Measurements from ENCODE around the gene MBIP. TPM values are rescaled to one million over a fixed set of nuclear protein-coding genes. Genes with fewer than 3 reads are reported as not detected.
"Not testable (repeated sequence)": the region's sequence is repeated elsewhere in the genome, so short reads cannot be mapped to it uniquely, and the experiment has no call there.

The MBIP gene
- total and polyA plus RNA-seq, 2 experiments from 2014 or later: 24.4 to 49.7 TPM

DNA sequence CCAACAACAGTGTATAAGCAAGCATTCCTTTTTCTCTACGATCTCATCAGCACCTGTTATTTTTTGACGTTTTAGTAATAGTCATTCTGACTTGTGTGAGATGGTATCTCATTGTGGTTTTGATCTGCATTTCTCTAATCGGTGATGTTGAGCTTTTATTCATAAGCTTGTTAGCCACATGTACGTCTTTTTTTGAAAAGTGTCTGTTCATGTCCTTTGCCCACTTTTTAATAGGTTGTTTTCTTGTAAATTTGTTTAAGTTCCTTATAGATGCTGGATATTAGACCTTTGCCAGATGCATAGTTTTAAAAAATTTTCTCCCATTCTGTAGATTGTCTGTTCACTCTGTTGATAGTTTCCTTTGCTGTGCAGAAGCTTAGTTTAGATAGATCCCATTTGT lies 7.1 kb upstream of the MBIP start:
- not testable (repeated sequence) for H3K4me3 ChIP-seq; H3K9me2 ChIP-seq (ENCODE audit: insufficient read depth); H3K27ac ChIP-seq (ENCODE audit: low read depth); H3K27ac Mint-ChIP-seq; H3K27me3 Mint-ChIP-seq (ENCODE audit: insufficient read depth, low read depth, poor library complexity); H3K4me3 Mint-ChIP-seq; H2AFZ ChIP-seq; H3K79me2 ChIP-seq (replicated peaks; ENCODE audit: insufficient read depth); H3K27me3 ChIP-seq (ENCODE audit: insufficient read depth); H3K4me1 Mint-ChIP-seq; H4K20me1 ChIP-seq (replicated peaks; ENCODE audit: insufficient read depth); H3K36me3 ChIP-seq (ENCODE audit: insufficient read depth); H3K4me2 ChIP-seq; H3F3A ChIP-seq (replicated peaks; ENCODE audit: low read depth); DNase-seq (ENCODE audit: low spot score); H3K9me3 Mint-ChIP-seq; H3K36me3 Mint-ChIP-seq (ENCODE audit: low read depth); H3K4me1 ChIP-seq (ENCODE audit: insufficient read depth); ATAC-seq

DNA sequence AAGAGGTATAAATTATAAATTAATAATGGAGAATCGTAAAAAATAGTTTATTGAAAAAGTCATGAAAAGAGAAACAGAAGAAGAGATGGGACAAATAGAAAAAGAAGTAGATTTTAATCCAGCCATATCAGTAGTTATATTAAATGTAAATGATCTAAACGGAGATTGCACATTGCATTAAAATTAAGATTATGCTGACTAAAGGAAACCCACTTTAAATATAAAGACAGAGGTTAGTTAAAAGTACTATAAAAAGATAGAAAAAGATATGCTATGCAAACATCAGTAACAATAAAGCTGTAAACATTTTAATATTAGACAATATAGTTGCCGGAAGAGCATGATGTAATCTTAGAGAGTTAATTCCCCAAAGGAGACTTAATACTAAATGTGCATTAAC lies 5.4 kb upstream of the MBIP start:
- no peaks in the 10 kb centered on the region for H3K27me3 ChIP-seq (ENCODE audit: insufficient read depth)
- no peak overlapping the region for H3K4me2 ChIP-seq
- no peak overlapping the region for H3K27ac Mint-ChIP-seq
- H2AFZ ChIP-seq: no peak overlapping the region
- H4K20me1 ChIP-seq (replicated peaks; ENCODE audit: insufficient read depth): no peaks in the 10 kb centered on the region
- no peak overlapping the region for H3K4me3 Mint-ChIP-seq
- no peak overlapping the region for H3K4me3 ChIP-seq
- no peaks in the 10 kb centered on the region for H3K36me3 Mint-ChIP-seq (ENCODE audit: low read depth)
- H3K9me3 Mint-ChIP-seq: no peaks in the 10 kb centered on the region
- no peaks in the 10 kb centered on the region for H3F3A ChIP-seq (replicated peaks; ENCODE audit: low read depth)
- H3K4me1 Mint-ChIP-seq: peaks cover 2% of the 10 kb centered on the region; the same call in 1 of the 3 replicates
- DNase-seq (ENCODE audit: low spot score) (no peak), ATAC-seq (no peak)
- TF ChIP-seq NANOG (IDR thresholded peaks at IDR 0.05; ENCODE audit: borderline replicate concordance) (no peak), ZNF331 (CRISPR knock-in tag; IDR thresholded peaks at IDR 0.05; ENCODE audit: low read depth) (no peak)
- no peaks in the 10 kb centered on the region for H3K36me3 ChIP-seq (ENCODE audit: insufficient read depth)
- no peaks in the 10 kb centered on the region for H3K79me2 ChIP-seq (replicated peaks; ENCODE audit: insufficient read depth)
- H3K27ac ChIP-seq (ENCODE audit: low read depth): no peak overlapping the region
- no peaks in the 10 kb centered on the region for H3K9me2 ChIP-seq (ENCODE audit: insufficient read depth)
- no peaks in the 10 kb centered on the region for H3K27me3 Mint-ChIP-seq (ENCODE audit: insufficient read depth, low read depth, poor library complexity)
- H3K4me1 ChIP-seq (ENCODE audit: insufficient read depth): no peaks in the 10 kb centered on the region

DNA sequence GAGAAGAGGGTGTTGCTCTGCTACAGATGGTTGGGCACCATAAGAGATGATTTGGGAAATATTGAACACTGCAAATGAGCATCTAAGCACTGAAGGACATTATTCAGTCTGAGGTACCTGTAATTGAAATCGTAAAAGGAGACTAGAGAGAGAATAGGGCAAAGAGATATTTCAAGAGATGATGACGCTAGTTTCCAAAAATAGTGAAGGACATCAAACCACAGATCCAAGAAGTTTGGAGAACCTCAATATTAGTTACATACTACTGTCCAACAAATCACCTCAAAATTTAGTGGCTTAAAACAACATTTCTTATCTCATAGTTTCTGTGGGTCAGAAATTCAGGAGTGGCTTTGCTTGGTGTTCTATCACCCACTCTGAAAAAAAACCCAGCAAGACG lies 4.5 kb upstream of the MBIP start:
- no peak overlapping the region; the same call in 1 of the 2 replicates for H2AFZ ChIP-seq
- H3K79me2 ChIP-seq (replicated peaks; ENCODE audit: insufficient read depth): peaks cover 3% of the 10 kb centered on the region
- H3K27me3 Mint-ChIP-seq (ENCODE audit: insufficient read depth, low read depth, poor library complexity): peaks cover 2% of the 10 kb centered on the region
- H3K4me2 ChIP-seq: no peak overlapping the region
- no peaks in the 10 kb centered on the region for H4K20me1 ChIP-seq (replicated peaks; ENCODE audit: insufficient read depth)
- H3K9me2 ChIP-seq (ENCODE audit: insufficient read depth): no peaks in the 10 kb centered on the region
- no peaks in the 10 kb centered on the region for H3K4me1 ChIP-seq (ENCODE audit: insufficient read depth)
- H3K36me3 ChIP-seq (ENCODE audit: insufficient read depth): no peaks in the 10 kb centered on the region
- no peak for ATAC-seq
- no peak overlapping the region for H3K27ac Mint-ChIP-seq
- H3F3A ChIP-seq (replicated peaks; ENCODE audit: low read depth): no peaks in the 10 kb centered on the region
- H3K36me3 Mint-ChIP-seq (ENCODE audit: low read depth): no peaks in the 10 kb centered on the region
- H3K4me3 ChIP-seq: no peak overlapping the region
- no peak for DNase-seq (ENCODE audit: low spot score)
- no peaks in the 10 kb centered on the region for H3K9me3 Mint-ChIP-seq
- H3K4me3 Mint-ChIP-seq: no peak overlapping the region
- H3K27me3 ChIP-seq (ENCODE audit: insufficient read depth): no peaks in the 10 kb centered on the region
- peaks cover 2% of the 10 kb centered on the region; the same call in 2 of the 3 replicates for H3K4me1 Mint-ChIP-seq
- H3K27ac ChIP-seq (ENCODE audit: low read depth): no peak overlapping the region
- TF ChIP-seq CREB1 (CRISPR knock-in tag; IDR thresholded peaks at IDR 0.05; ENCODE audit: low read depth): no peak
- TF ChIP-seq, protein P1, sequence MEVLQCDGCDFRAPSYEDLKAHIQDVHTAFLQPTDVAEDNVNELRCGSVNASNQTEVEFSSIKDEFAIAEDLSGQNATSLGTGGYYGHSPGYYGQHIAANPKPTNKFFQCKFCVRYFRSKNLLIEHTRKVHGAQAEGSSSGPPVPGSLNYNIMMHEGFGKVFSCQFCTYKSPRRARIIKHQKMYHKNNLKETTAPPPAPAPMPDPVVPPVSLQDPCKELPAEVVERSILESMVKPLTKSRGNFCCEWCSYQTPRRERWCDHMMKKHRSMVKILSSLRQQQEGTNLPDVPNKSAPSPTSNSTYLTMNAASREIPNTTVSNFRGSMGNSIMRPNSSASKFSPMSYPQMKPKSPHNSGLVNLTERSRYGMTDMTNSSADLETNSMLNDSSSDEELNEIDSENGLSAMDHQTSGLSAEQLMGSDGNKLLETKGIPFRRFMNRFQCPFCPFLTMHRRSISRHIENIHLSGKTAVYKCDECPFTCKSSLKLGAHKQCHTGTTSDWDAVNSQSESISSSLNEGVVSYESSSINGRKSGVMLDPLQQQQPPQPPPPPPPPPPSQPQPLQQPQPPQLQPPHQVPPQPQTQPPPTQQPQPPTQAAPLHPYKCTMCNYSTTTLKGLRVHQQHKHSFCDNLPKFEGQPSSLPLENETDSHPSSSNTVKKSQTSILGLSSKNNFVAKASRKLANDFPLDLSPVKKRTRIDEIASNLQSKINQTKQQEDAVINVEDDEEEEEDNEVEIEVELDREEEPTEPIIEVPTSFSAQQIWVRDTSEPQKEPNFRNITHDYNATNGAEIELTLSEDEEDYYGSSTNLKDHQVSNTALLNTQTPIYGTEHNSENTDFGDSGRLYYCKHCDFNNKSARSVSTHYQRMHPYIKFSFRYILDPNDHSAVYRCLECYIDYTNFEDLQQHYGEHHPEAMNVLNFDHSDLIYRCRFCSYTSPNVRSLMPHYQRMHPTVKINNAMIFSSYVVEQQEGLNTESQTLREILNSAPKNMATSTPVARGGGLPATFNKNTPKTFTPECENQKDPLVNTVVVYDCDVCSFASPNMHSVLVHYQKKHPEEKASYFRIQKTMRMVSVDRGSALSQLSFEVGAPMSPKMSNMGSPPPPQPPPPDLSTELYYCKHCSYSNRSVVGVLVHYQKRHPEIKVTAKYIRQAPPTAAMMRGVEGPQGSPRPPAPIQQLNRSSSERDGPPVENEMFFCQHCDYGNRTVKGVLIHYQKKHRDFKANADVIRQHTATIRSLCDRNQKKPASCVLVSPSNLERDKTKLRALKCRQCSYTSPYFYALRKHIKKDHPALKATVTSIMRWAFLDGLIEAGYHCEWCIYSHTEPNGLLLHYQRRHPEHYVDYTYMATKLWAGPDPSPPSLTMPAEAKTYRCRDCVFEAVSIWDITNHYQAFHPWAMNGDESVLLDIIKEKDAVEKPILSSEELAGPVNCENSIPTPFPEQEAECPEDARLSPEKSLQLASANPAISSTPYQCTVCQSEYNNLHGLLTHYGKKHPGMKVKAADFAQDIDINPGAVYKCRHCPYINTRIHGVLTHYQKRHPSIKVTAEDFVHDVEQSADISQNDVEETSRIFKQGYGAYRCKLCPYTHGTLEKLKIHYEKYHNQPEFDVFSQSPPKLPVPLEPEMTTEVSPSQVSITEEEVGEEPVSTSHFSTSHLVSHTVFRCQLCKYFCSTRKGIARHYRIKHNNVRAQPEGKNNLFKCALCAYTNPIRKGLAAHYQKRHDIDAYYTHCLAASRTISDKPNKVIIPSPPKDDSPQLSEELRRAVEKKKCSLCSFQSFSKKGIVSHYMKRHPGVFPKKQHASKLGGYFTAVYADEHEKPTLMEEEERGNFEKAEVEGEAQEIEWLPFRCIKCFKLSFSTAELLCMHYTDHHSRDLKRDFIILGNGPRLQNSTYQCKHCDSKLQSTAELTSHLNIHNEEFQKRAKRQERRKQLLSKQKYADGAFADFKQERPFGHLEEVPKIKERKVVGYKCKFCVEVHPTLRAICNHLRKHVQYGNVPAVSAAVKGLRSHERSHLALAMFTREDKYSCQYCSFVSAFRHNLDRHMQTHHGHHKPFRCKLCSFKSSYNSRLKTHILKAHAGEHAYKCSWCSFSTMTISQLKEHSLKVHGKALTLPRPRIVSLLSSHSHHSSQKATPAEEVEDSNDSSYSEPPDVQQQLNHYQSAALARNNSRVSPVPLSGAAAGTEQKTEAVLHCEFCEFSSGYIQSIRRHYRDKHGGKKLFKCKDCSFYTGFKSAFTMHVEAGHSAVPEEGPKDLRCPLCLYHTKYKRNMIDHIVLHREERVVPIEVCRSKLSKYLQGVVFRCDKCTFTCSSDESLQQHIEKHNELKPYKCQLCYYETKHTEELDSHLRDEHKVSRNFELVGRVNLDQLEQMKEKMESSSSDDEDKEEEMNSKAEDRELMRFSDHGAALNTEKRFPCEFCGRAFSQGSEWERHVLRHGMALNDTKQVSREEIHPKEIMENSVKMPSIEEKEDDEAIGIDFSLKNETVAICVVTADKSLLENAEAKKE (CRISPR knock-in tag; IDR thresholded peaks at IDR 0.05): no peak
- no peak for TF ChIP-seq EZH2 (IDR thresholded peaks at IDR 0.05; ENCODE audit: low read depth, unreplicated experiment)
- no peak for TF ChIP-seq JUNB (IDR thresholded peaks at IDR 0.05; ENCODE audit: unreplicated experiment)
- TF ChIP-seq, protein P2, sequence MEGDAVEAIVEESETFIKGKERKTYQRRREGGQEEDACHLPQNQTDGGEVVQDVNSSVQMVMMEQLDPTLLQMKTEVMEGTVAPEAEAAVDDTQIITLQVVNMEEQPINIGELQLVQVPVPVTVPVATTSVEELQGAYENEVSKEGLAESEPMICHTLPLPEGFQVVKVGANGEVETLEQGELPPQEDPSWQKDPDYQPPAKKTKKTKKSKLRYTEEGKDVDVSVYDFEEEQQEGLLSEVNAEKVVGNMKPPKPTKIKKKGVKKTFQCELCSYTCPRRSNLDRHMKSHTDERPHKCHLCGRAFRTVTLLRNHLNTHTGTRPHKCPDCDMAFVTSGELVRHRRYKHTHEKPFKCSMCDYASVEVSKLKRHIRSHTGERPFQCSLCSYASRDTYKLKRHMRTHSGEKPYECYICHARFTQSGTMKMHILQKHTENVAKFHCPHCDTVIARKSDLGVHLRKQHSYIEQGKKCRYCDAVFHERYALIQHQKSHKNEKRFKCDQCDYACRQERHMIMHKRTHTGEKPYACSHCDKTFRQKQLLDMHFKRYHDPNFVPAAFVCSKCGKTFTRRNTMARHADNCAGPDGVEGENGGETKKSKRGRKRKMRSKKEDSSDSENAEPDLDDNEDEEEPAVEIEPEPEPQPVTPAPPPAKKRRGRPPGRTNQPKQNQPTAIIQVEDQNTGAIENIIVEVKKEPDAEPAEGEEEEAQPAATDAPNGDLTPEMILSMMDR (conservative IDR thresholded peaks at IDR 0.05; ENCODE audit: low read depth in 2 of 2): no peak
- no peak for TF ChIP-seq EZH2phosphoT487 (IDR thresholded peaks at IDR 0.05; ENCODE audit: unreplicated experiment)
- no peak for TF ChIP-seq POLR2AphosphoS5 (IDR thresholded peaks at IDR 0.05; ENCODE audit: low read depth)
- no peak for TF ChIP-seq ZNF114 (CRISPR knock-in tag; IDR thresholded peaks at IDR 0.05)
